COLO829 (cell line): Measurements from ENCODE around the gene VWA3B.
A peak's percentile ranks its signal among the peaks of the same experiment; 100 is the strongest.
"Not testable (repeated sequence)": the region's sequence is repeated elsewhere in the genome, so short reads cannot be mapped to it uniquely, and the experiment has no call there.

Experiments used
- DNase-seq: peaks from one replicate; pipeline ENCODE4 v3.0.0; 2012; ENCODE audit warnings: low spot score

VWA3B gene

DNA sequence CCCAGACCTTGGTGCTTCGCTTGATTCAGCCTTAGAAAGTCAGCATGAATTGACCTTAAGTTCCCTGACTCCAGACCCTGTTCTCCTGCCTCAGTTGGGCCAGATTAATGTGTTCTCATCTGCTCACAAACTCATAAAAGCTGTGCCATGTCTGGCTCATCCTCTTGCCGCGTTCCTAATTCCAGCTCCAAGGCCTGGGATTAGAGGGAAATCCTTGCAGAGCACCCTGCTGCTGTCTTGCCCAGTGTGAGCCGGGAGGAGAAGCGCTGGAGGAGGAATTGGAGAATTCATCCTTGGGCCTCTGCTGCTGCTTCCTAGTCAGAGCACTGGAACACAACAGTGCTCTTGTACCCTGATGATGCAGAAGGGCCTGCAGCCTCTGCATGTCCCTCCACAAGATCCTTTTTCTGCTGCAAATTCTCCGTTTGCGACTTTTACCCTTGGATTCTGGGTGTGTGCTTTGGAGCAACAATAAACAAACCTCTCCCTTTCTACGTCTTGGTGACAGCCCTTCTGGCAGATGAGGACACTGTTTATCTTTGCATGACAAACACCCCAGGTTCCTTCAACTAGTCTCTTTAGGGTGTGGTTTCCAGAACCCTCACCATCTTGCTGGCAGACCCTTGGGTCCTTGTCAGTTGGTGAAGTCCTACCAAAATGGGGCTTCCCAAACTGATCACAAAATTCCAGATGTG, 212.4 kb downstream of the VWA3B start:
- no peak for DNase-seq

DNA sequence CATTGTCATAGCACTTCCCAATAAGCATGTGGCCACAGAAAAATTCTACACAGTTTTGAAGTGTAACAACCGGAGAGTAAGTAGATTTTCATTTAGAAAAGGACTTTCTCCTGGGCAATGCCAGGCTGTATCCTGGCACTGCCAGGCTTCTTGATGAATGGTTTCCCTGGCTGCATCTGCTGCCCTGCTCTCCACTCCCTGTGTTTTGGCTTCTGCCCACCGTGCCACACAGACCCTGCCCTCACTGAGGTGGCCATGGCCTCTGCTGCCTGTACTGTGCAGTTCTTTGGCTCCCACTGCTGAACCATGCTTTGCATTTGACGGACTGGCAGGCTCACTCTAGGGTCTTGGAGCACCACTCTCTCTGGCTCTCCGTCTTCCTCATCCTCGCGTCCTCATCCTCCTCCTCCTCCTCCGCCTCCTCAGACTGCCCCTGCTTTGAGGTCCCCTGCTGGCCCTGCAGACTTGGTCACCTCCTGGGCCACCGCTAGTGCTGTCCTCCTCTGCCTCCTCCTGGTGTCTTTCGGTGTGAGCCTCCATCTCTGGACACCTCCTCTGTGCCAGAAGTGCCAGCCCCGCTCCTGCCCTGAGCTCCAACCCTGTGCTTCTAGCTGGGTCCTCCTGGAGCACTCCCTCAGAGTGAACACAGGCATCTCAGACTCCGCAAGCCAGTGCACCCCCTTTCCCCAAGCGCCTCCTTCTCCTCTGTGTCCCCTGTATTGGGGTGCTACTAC, 213.3 kb downstream of the VWA3B start:
- DNase-seq, result no peak

DNA sequence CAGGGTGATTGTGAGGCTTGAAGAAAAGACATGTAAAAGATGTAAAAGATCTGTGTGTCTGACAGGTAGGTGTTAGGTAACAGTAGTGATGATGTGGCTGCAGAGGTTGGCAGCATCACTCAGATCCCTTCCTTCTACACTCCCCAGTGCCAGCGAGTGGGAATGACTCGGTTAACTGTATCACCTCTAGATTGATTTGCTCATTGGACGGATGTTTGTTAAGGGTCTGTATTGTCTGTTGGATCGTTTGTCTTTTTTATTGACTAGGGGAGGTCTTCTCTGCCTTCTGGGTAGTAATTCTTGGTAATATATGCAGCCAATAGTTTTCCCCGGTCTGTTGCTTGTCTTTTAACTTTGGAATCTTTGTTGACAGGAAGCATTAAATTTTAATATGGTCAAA, 214.5 kb downstream of the VWA3B start:
- DNase-seq, result no peak

DNA sequence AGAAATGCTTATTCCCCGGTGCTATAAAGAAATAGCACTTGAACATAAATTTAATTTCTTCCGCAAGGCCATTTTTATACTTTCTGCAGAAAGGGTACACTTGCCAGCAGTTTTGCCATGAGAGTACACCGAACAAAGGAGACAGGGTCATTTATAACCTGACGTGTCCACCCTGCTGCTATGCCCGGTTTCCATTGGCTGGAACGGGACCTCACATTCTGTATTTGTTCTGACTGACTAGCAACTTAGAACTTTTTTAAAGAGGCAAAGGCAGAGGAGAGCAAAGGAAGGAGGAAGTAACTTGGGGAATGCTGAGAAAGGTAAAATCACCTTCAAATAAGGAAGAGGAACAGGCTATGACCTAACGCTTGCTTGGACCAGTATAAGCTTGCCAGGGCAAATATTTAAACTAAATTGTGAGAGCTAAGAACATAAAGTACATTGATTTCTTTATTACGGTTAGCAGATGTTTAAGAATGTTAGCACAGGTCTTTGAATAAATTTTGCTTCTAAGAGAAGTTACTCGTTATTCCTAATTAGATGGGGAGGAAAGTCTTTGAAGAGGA, 220.2 kb downstream of the VWA3B start:
- not testable (repeated sequence) for DNase-seq

DNA sequence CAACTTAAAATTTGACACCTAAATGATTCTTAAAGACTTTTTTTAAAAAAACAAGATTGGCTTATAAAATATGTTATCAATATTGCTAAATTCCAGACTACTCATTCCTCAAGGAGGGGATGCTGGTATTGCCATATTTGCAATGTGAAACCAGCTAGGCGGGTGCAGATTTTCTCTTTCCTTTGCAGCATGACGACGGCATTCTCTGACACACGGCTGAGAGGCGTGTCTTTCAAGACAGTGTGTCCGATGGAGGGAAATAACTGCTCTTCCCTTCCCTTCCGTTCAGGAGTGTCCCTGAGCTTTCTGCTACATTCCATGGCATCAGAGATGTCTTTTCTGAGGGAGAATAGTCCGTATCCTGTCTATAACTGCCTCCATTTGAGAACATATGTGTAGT, 221.1 kb downstream of the VWA3B start:
- no peak for DNase-seq

DNA sequence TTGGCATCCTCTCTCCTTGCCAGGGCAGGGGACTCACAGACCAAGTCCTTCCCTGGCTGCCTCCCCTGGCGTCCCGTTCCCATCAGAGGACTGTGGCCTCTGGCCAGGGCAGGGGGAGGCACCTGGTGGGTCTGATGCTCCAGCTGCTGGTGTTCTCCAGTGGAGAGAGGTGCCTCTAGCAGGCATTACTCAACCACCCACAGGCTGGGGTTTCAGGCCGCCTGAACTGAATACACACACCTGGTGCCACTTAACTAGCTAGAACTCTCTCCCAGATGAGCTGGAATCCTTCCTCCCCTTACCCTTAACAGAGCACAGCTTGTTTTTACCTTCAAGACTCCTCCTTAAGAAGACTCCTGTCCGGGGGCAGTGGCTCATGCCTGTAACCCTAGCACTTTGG, 221.6 kb downstream of the VWA3B start:
- DNase-seq, result no peak

DNA sequence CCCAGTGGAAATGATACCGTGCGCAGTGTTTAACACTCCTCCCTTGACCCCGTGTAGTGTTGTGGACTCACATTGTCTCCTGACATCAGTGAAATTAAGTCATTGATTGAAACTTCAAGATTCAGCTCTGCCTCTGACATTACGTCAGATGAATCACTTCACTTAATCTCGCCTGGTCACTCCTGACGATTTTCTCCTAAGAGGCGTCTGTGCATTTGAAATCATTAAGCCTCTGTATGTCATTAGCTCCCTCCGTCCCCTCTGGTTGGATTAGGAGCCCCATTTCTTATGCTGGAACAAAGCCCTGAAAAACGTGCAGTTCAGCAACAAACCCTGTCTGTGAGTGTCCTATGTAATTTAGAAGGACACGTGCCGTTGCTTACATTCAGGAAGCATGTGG, 222.6 kb downstream of the VWA3B start:
- DNase-seq, result no peak

DNA sequence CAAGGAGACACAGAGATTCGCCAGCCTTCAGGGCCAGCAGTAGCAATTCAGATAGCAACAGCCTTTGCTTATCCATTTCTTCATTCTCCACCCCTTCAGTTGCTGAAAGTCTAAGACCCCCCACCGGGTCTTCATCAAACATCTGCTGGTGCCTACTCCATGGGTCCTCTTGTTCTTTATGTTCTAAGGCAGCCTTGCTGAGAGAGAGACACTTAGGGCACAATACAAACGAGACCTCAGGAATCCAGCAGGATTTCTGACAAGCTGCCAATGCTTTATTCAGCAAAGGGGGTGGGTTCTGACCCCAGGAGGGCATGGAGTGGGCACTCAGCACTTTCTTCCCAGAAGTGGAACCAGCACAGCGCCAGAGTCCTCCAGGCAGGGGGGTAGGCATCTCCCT, 223.0 kb downstream of the VWA3B start:
- no peak for DNase-seq

DNA sequence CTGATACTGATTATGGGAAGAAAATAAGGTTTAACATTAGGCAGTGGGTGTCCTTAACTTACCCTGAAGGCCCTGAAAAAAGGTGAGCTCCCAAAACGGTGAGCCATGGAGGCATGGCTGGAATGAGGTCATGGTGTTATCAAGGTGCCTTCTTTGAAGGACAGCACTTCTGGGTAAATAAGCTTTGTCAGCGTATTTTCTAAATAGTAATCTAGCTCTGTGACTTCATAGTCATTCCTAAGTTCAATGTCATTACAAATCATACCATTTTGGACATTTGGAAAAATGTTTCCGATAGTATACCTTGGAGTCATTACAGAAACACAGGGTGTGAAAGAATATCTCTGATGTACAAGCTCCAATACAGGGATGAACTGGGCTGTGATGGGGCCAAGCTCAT, 224.1 kb downstream of the VWA3B start:
- no peak for DNase-seq

DNA sequence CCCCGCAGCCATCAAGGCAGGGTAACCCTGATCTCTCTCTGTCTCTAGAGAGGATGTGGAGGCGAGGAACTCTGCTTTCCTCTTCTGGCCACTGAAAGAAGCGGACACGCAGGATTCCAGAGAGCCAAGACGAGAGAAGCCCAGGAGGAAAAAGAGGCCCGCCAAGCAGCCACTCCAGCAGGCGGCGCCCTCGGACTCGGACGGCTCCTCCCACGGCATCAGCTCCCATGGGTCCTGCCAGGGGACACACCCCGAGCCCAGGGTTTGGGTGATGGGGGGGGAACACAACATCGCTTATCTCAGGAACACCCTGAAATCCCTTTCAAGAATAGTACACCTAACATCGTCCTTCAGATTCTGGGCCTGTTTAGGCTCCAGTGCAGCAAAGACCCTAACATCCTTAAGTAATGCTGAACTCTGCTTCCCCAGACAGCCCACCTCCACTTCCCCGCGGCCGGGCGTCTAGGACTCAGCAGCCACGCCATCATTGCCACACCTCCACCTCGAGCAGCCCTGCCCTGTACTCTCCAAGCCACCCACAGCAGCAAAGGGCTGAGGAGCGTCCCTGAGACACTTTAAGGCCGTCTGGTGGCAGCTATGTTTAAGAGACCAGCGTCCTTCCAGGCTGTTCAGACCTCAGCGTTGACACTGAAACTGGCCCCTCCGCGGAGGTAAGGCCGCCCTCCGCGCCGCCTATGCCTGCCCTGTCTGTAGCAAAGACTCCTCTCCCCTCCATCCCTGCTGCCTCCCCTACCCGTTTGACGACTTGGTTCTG, 225.0 kb downstream of the VWA3B start:
- DNase-seq, result no peak

DNA sequence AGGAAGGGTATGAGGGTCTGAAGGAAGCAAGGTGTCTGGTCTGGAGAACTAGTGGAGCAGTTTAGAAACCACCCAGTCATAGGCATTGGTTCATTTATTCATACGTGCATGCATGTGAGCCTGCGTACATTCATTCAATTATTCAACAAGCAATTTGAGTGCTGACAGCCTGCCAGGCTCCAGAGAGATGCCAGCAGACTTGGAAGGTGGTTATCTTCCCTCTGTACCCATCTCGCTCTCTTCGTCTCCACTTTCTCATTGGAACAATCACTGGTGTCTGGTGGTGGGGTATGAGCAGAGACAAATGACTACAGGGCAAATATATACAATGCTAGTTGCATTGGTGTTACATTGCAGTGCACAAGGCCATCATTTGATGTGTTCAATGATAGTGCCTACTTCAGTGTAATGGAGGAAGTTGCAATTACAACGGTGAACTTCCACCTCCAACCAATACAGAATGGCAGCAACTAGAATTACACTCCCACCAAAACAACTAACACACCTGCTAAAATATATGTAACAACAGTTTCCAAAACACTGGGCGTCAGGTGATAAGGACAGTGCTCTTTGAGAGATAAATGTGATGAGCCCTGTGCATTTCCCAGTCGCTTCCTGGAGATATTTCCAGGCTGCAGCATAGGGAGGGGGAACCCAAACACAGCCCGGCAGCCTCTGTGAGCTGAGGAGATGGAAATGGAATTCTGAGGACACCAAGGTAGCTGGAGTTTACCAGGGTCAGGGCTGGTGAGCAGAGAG, 226.7 kb downstream of the VWA3B start:
- no peak for DNase-seq

DNA sequence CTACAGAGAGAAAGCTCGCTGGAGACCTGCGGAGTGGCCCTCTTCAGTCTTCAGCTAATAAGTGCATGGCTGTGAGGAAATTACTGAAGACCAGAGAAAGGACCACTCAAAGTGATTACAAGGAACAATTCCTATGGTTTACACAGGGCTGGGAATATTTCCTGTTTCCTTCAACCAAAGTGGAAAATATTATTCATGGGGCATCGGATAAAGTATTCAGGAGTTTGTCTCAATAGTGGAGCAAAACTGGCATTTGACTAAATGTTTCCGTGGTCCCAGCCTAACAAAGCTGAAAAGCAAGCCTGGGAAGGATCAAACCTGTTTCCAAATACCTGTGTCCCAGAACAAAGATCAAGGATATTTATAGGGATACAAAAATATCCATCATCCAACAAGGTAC, 227.3 kb downstream of the VWA3B start:
- DNase-seq, result no peak

DNA sequence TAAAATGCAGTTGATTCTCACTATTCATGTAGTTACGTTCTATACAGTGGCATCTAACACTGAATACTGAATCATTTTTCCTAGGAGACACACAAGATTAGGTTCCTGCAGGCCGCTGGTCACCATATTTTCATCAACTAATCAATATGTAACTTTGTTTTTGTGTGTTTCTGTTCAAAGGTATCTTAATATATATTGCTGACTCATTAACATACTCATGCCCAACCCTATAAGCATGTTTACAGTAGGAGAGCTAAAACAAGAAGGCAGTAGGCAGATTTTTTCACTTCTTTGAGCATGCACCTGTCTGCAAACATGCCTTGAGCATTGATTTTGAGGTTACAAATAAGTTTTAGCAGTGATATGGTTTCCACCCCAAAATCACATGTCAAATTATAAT, 229.0 kb downstream of the VWA3B start:
- DNase-seq, result no peak

DNA sequence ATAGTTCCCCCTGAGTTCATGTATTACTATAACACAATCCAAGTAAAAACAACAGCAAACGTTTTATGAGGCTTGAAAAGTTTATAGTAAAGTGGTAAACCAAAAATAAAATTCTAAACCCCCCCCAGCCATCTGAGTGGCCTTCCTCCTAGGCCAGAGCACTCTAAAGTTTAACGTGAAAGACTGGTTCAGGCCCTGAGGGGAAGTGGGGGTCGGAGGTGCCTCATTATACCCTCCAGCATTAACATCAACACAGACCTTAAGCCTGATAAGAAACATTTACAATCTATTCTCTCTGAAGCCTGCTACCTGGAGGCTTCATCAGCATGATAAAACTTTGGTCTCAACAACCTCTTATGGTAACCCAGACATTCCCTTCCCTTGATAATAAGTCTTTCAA, 230.2 kb downstream of the VWA3B start:
- DNase-seq, result no peak

DNA sequence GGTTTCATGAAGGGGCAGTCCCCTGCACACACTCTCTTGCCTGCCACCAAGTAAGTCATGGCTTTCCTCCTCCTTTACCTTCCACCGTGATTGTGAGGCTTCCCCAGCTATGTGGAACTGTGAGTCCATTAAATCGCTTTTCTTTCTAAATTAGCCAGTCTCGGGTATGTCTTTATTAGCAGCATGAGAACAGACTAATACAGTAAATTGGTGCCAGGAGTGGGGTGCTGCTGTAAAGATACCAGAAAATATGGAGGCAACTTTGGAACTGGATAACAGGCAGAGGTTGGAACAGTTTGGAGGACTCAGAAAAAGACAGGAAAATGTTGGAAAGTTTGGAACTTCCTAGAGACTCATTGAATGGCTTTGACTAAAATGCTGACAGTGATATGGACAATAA, 233.2 kb downstream of the VWA3B start:
- DNase-seq, result not testable (repeated sequence)

DNA sequence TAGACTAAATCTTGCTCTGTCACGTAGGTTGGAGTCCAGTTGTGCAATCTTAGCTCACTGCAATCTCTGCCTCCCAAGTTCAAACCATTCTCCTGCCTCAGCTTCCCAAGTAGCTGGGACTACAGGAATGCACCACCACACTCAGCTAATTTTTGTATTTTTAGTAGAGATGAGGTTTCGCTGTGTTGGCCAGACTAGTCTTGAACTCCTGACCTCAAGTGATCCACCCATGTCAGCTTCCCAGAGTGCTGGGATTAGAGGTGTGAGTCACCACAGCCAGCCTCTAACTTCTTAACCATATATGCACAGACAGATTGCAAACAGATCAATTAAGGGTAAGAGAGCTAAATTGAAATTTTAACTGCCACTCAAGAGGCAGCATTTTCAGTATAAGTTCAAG, 237.2 kb downstream of the VWA3B start:
- DNase-seq, result no peak

DNA sequence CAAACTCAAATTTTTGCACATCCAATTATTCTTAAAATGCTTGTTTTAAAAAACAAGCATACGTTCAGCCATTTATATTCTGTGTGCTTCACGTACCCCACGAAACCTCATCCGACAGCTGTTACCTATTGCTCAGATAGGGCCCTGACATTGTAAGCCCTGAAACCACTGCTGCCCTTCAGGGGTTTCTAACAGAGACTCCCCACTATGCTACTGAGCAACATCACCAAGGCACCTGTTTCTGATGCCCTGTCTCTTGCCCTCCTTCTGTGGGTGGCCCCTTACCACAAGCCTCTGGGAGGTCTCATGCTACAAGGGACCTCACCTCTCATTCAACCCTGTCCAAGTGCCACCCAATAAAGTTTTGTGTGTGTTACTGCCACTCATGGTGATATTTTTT, 240.8 kb downstream of the VWA3B start:
- DNase-seq, result no peak

DNA sequence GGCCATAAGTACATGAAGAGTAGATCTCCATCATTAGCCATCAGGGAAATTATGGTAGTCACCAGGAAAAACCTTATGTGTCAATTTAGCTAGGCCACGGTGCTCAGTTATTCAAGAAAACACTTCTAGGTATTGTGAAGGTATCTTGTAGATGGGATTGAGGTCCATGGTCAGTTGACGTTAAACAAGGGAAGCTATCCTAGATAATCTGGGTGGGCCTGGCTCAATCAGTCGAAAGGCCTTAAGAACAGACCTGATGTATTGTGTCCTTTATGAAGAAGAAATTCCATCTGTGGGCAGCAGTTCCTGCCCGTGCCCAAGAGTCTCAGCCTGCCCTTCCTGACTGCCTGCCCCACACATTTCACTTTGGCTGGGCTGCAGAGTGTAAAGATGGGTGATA, 242.6 kb downstream of the VWA3B start:
- no peak for DNase-seq

DNA sequence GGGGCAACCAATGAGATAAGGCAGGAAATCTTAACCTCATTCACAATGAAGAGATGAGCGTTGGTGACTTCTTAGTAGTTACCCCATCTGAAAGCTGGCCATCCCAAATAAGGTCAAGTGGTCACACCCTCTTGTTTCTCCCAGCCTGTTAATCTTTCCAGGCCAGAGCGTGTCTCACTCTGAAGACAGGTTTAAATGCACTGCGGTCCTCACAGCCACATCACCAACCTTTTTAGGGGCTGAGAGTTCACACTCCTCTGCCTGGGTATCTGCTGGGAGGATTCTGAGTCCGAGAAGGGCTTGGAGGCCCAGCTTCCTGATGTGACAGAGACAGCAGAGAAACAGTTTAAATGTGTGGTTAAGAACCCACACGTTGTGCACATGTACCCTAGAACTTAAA, 246.0 kb downstream of the VWA3B start:
- DNase-seq, result no peak

DNA sequence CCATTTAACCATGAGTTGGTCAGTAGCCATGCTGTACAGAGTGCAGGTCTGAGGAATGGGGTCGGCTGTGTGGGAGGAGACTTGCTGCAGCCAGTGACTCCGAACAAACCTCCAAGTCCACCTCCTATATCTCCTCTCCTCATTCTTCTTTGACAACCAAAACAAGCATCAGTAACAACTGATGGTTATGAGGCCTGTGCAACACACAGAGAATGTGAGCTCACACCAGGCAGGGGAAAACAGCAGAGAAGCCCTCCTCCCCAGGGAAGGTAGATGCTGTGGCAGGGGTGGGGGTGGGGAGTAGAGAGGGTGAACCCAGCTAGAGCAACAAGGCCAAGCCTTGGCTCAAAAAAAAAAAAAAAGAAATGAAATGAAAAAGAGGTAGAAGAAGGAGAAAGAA, 247.0 kb downstream of the VWA3B start:
- no peak for DNase-seq

DNA sequence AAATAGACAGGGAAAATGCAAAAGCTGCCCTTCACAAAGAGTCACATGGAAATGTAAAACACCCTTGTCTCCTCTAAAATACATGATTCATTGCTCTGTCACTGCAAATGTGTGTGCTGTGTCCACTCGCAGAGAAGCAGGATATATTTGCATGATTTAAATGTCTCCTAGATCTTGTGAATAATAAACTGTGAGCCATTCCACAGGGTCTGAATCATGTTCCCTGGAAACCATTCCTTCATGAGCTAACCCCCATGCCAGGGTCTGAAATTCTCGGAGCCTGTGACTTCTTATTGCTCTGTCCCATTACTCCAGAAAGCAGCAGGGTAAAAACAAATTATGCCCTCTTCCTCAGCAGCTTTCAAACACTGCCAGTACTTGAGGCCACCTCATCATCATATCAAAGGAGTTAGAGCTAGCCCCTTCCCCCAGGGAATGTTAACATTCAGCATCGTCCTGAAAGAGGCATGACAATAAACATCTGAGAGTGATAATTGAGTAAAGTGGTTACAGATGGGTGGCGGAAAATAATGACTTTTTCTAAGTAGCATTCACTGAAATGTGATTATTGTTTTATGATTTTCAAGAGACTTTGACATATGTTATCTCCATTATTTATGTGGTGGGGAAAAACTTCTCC, 247.6 kb downstream of the VWA3B start:
- peak; percentile 28 for DNase-seq

DNA sequence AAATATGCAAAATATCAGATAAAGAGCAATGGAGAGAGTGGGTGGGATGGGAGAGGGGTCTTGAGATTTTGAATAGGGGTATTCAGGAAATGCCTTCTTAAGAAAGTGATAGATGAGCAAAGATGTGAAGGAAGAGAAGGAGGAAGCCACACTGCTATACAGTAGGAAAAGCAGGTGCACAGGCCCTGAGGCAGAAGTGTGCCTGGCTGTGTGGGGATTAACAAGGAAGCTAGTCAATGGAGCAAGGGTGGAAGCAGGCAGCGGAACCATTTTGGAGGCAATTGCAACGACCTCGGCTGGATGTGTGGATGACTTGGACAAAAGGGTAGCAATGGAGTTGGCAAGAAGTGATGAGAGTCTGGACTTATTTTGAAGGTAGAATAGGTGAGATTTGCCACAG, 248.3 kb downstream of the VWA3B start:
- no peak for DNase-seq
